ENCODE data around the gene ZEB2. TPM values are rescaled to one million over a fixed set of nuclear protein-coding genes. Genes with fewer than 3 reads are reported as not detected.
A peak's percentile ranks its signal among the peaks of the same experiment; 100 is the strongest.

ZEB2 gene
- total and polyA plus RNA-seq, 7 donors = 8.1 to 70.6 (median 51.0) TPM

- TF ChIP-seq EP300 (IDR thresholded peaks at IDR 0.05) (peak in 1 of 4 donors; percentile 20), POLR2A (IDR thresholded peaks at IDR 0.05) (no peak), CTCF (IDR thresholded peaks at IDR 0.05) (no peak), POLR2AphosphoS5 (IDR thresholded peaks at IDR 0.05) (peak; percentile 25 to 66 (median 48))
- intact Hi-C loops (cut with DNase I) = no loop called here
- peak; percentile 73 for DNase-seq
- Histone ChIP-seq H3K4me1 (no peaks in the 10 kb centered on the region), H3K9me3 (no peaks in the 10 kb centered on the region), H3K4me3 (no peak overlapping the region), H3K27me3 (no peaks in the 10 kb centered on the region), H3K36me3 (no peaks in the 10 kb centered on the region), H3K27ac (peak overlapping the region; percentile 6 to 64 (median 46))
- WGBS, 2 donors = 80 to 87% methylated on average over 5 of the region's 5 CpGs
These were observed 105.5 kb downstream of the ZEB2 start for GRCh38 chr2:144414324-144414845.

GRCh38 chr2:144412709-144413108, 107.2 kb downstream of the ZEB2 start:
- H3K4me3 ChIP-seq = no peak overlapping the region
- H3K9me3 ChIP-seq = no peaks in the 10 kb centered on the region
- TF ChIP-seq POLR2A (IDR thresholded peaks at IDR 0.05) (no peak), CTCF (IDR thresholded peaks at IDR 0.05) (no peak), POLR2AphosphoS5 (IDR thresholded peaks at IDR 0.05) (peak in 1 of 4 donors; percentile 30), EP300 (IDR thresholded peaks at IDR 0.05) (no peak)
- peak overlapping the region in 1 of 4 donors; percentile 17 for H3K27ac ChIP-seq
- no peaks in the 10 kb centered on the region for H3K27me3 ChIP-seq
- intact Hi-C loops (cut with DNase I) = no loop called here
- DNase-seq = no peak
- WGBS, 2 donors = 90% methylated on average over 2 of the region's 2 CpGs
- no peaks in the 10 kb centered on the region for H3K36me3 ChIP-seq
- H3K4me1 ChIP-seq = no peaks in the 10 kb centered on the region

GRCh38 chr2:144411473-144411872, 108.4 kb downstream of the ZEB2 start:
- no peaks in the 10 kb centered on the region for H3K36me3 ChIP-seq
- intact Hi-C loops (cut with DNase I) = no loop called here
- H3K27ac ChIP-seq = no peak overlapping the region
- TF ChIP-seq CTCF (IDR thresholded peaks at IDR 0.05) = no peak
- no peak for TF ChIP-seq EP300 (IDR thresholded peaks at IDR 0.05)
- no peak for TF ChIP-seq POLR2AphosphoS5 (IDR thresholded peaks at IDR 0.05)
- TF ChIP-seq POLR2A (IDR thresholded peaks at IDR 0.05) = no peak
- H3K9me3 ChIP-seq = no peaks in the 10 kb centered on the region
- 87 to 88% methylated on average over 7 of the region's 7 CpGs for WGBS, 2 donors
- no peaks in the 10 kb centered on the region for H3K4me1 ChIP-seq
- no peaks in the 10 kb centered on the region for H3K27me3 ChIP-seq
- DNase-seq = no peak
- H3K4me3 ChIP-seq = no peak overlapping the region

- intact Hi-C loops (cut with DNase I) = no loop called here
- Histone ChIP-seq H3K36me3 (no peaks in the 10 kb centered on the region), H3K27ac (no peak overlapping the region), H3K27me3 (no peaks in the 10 kb centered on the region), H3K4me3 (no peak overlapping the region), H3K4me1 (peaks cover 0 to 5% (median 0%) of the 10 kb centered on the region in 4 donors), H3K9me3 (no peaks in the 10 kb centered on the region)
- no peak for TF ChIP-seq EP300 (IDR thresholded peaks at IDR 0.05)
- no peak for TF ChIP-seq CTCF (IDR thresholded peaks at IDR 0.05)
- TF ChIP-seq POLR2AphosphoS5 (IDR thresholded peaks at IDR 0.05) = no peak
- TF ChIP-seq POLR2A (IDR thresholded peaks at IDR 0.05) = no peak
- DNase-seq = no peak
These were observed 110.7 kb downstream of the ZEB2 start for GRCh38 chr2:144409241-144409640.

GRCh38 chr2:144407262-144407661, 112.7 kb downstream of the ZEB2 start:
- H3K4me3 ChIP-seq = no peak overlapping the region
- H3K4me1 ChIP-seq = peaks cover 0 to 9% (median 1%) of the 10 kb centered on the region in 4 donors
- no peak for DNase-seq
- no peaks in the 10 kb centered on the region for H3K27me3 ChIP-seq
- no peaks in the 10 kb centered on the region for H3K36me3 ChIP-seq
- no peaks in the 10 kb centered on the region for H3K9me3 ChIP-seq
- intact Hi-C loops (cut with DNase I) = no loop called here
- H3K27ac ChIP-seq = no peak overlapping the region
- TF ChIP-seq POLR2AphosphoS5 (IDR thresholded peaks at IDR 0.05) = no peak
- TF ChIP-seq EP300 (IDR thresholded peaks at IDR 0.05) = no peak
- no peak for TF ChIP-seq POLR2A (IDR thresholded peaks at IDR 0.05)
- TF ChIP-seq CTCF (IDR thresholded peaks at IDR 0.05) = no peak

Measured in sigmoid colon (tissue), 7 donors.